Smooth muscle cell (in vitro differentiated cells): ENCODE measurements around the gene SNAPC4. TPM values are rescaled to one million over a fixed set of nuclear protein-coding genes. Genes with fewer than 3 reads are reported as not detected.

Source experiments
- DNase-seq: peaks from one replicate; lab custom pipeline; 2025; ENCODE audit not compliant: unreplicated experiment; lab: John Stamatoyannopoulos, UW
- H2AFZ ChIP-seq: fragments of 200-600 bp; sonication (generic); 2 replicates; pipeline ENCODE4 v1.6.0; 2016; ENCODE audit warnings: antibody characterized with exemption, low read depth, mild to moderate bottlenecking
- H3F3A ChIP-seq: fragments of 200-600 bp; sonication (generic); 2 replicates; pipeline ENCODE4 v1.6.0; 2017; ENCODE audit warnings: antibody characterized with exemption, low read depth
- H3K27ac ChIP-seq: fragments of 200-600 bp; sonication (generic); 2 replicates; pipeline ENCODE4 v1.5.1; 2016; ENCODE audit warnings: low read depth, mild to moderate bottlenecking
- H3K27me3 ChIP-seq: fragments of 200-600 bp; sonication (generic); 2 replicates; pipeline ENCODE4 v1.6.1; 2016; ENCODE audit warnings: low read depth, mild to moderate bottlenecking
- H3K36me3 ChIP-seq: fragments of 200-600 bp; sonication (generic); 2 replicates; pipeline ENCODE4 v1.5.1; 2016; ENCODE audit warnings: low read depth
- H3K4me1 ChIP-seq: fragments of 200-600 bp; sonication (generic); 2 replicates; pipeline ENCODE4 v1.5.1; 2016; ENCODE audit warnings: low read depth
- H3K4me2 ChIP-seq: fragments of 200-600 bp; sonication (generic); 2 replicates; pipeline ENCODE4 v1.6.0; 2016; ENCODE audit warnings: mild to moderate bottlenecking
- H3K4me3 ChIP-seq: fragments of 200-600 bp; sonication (generic); 2 replicates; pipeline ENCODE4 v1.5.1; 2016; ENCODE audit warnings: mild to moderate bottlenecking
- H3K79me2 ChIP-seq: fragments of 200-600 bp; sonication (generic); 2 replicates; pipeline ENCODE4 v1.6.0; 2016; ENCODE audit warnings: low read depth, mild to moderate bottlenecking
- H3K9ac ChIP-seq: fragments of 200-600 bp; sonication (generic); 2 replicates; pipeline ENCODE4 v1.6.0; 2016; ENCODE audit warnings: low read depth
- H3K9me3 ChIP-seq: fragments of 200-600 bp; sonication (generic); replicated peaks from 2 replicates; pipeline ENCODE4 v1.5.1; 2016; ENCODE audit warnings: low read depth
- H4K20me1 ChIP-seq: fragments of 200-600 bp; sonication (generic); 2 replicates; pipeline ENCODE4 v1.6.0; 2016; ENCODE audit warnings: low read depth
- CTCF ChIP-seq: fragments of 200-600 bp; sonication (generic); IDR thresholded peaks from 2 replicates; pipeline ENCODE4 v1.5.1; 2017; ENCODE audit warnings: borderline replicate concordance, mild to moderate bottlenecking, antibody characterized with exemption; ENCODE audit not compliant: insufficient read depth, poor library complexity, severe bottlenecking
- WGBS: methylation state at CpG from one replicate; pipeline ENCODE4 v1.1.7; 2016; ENCODE audit warnings: low lambda C conversion rate; 5-methylcytosine and 5-hydroxymethylcytosine counted together
- polyA plus RNA-seq: library from polyadenylated mRNA; unstranded; fragments of >200 nt; fragmentation: Nextera tagmentation; extraction: Ambion mirVana; gene quantifications from 2 replicates; pipeline ENCODE4 v1.2.1, GENCODE V29; 2016
- total RNA-seq: library from RNA; depleted of rRNA; stranded (reverse); fragments of >200 nt; gene quantifications from 2 replicates; pipeline ENCODE4 v1.2.3, GENCODE V29; 2014

The SNAPC4 gene
- total and polyA plus RNA-seq, 2 experiments from 2014 or later = 4.2 to 9.0 TPM

GRCh38 chr9:136379401-136379800, 20.6 kb downstream of the SNAPC4 start:
- H2AFZ ChIP-seq = no peak overlapping the region
- no peak overlapping the region for H3K4me2 ChIP-seq
- H3K27ac ChIP-seq = no peak overlapping the region
- no peak overlapping the region for H3K4me3 ChIP-seq
- 96% methylated on average over 11 of the region's 11 CpGs for WGBS
- H3K9ac ChIP-seq = no peak overlapping the region
- H3K79me2 ChIP-seq = no peaks in the 10 kb centered on the region
- no peak for DNase-seq
- no peaks in the 10 kb centered on the region for H3K4me1 ChIP-seq
- no peaks in the 10 kb centered on the region for H3K36me3 ChIP-seq
- no peak for TF ChIP-seq CTCF
- H3F3A ChIP-seq = no peaks in the 10 kb centered on the region
- no peaks in the 10 kb centered on the region for H4K20me1 ChIP-seq
- no peaks in the 10 kb centered on the region for H3K9me3 ChIP-seq
- H3K27me3 ChIP-seq = no peaks in the 10 kb centered on the region

GRCh38 chr9:136379003-136379287, 21.0 kb downstream of the SNAPC4 start:
- no peaks in the 10 kb centered on the region for H3F3A ChIP-seq

GRCh38 chr9:136378170-136379002, 21.6 kb downstream of the SNAPC4 start:
- Histone ChIP-seq H3K27me3 (no peaks in the 10 kb centered on the region), H3K9me3 (no peaks in the 10 kb centered on the region), H3K79me2 (no peaks in the 10 kb centered on the region), H4K20me1 (no peaks in the 10 kb centered on the region), H3K4me1 (no peaks in the 10 kb centered on the region), H3F3A (no peaks in the 10 kb centered on the region), H3K27ac (no peak overlapping the region), H2AFZ (no peak overlapping the region), H3K36me3 (no peaks in the 10 kb centered on the region), H3K4me2 (no peak overlapping the region), H3K9ac (no peak overlapping the region), H3K4me3 (no peak overlapping the region)
- no peak for TF ChIP-seq CTCF
- WGBS = 93% methylated on average over 23 of the region's 28 CpGs
- DNase-seq = no peak

More at GRCh38 chr9:136379003-136379287, 21.0 kb downstream of the SNAPC4 start:
- Histone ChIP-seq H3K36me3 (no peaks in the 10 kb centered on the region), H3K4me2 (no peak overlapping the region), H3K9me3 (no peaks in the 10 kb centered on the region), H4K20me1 (no peaks in the 10 kb centered on the region), H3K27ac (no peak overlapping the region), H3K4me1 (no peaks in the 10 kb centered on the region), H3K27me3 (no peaks in the 10 kb centered on the region), H2AFZ (no peak overlapping the region), H3K9ac (no peak overlapping the region), H3K79me2 (no peaks in the 10 kb centered on the region), H3K4me3 (no peak overlapping the region)
- no peak for TF ChIP-seq CTCF
- WGBS = 97% methylated on average over 18 of the region's 18 CpGs
- DNase-seq = no peak
